Left cardiac atrium (tissue), 4 donors: ENCODE measurements around the gene SPTBN4. TPM values are rescaled to one million over a fixed set of nuclear protein-coding genes. Genes with fewer than 3 reads are reported as not detected.
"Not testable (repeated sequence)": the region's sequence is repeated elsewhere in the genome, so short reads cannot be mapped to it uniquely, and the experiment has no call there.

Experiments
- ATAC-seq, 2 donors: fragments of 200-7000 bp; cut with Tn5 transposase; one replicate each; pipeline ENCODE4 v1.9.1; 2020; ENCODE audit warnings: mild to moderate bottlenecking in 2 of 2, moderate library complexity in 2 of 2
- DNase-seq: peaks from one replicate; pipeline ENCODE4 v3.0.0-alpha.2; 2020
- intact Hi-C, 2 donors: fragments of 100-400 bp; cut with DNase I; formaldehyde crosslinking; loops; one replicate each; pipeline versions ENCODE4 v1.14.1 to v1.15.1; 2022 to 2023
- total RNA-seq, 2 donors: library from RNA; stranded (reverse); fragmentation: NEBNext Ultra II Directional; extraction: Animal tissue kit (Norgen Biotek cat#: 25700); gene quantifications; one replicate each; pipeline ENCODE4 v1.2.1, GENCODE V29; 2021
- donor health status: DM: no; HTN: yes; CAD: no.
- donor health status: DM: no; HTN: yes; CAD: no; lungs with severe emphysema.
- donor health status: DM: yes; HTN: yes; CAD: no.
- donor health status: Dilated cardiomyopathy.

The SPTBN4 gene
- total RNA-seq, 2 donors from 2014 or later: 3.4 to 4.8 TPM

- DNase-seq (peak; percentile 88), ATAC-seq (peak; percentile 67 to 71)
- intact Hi-C loops: no loop called here
Observed at GRCh38 chr19:40613690-40614621, 147.2 kb downstream of the SPTBN4 start.

GRCh38 chr19:40614622-40615411 lies 148.0 kb downstream of the SPTBN4 start:
- intact Hi-C loops: no loop called here
- peak; percentile 63 to 64 for ATAC-seq
- peak; percentile 92 for DNase-seq

DNA sequence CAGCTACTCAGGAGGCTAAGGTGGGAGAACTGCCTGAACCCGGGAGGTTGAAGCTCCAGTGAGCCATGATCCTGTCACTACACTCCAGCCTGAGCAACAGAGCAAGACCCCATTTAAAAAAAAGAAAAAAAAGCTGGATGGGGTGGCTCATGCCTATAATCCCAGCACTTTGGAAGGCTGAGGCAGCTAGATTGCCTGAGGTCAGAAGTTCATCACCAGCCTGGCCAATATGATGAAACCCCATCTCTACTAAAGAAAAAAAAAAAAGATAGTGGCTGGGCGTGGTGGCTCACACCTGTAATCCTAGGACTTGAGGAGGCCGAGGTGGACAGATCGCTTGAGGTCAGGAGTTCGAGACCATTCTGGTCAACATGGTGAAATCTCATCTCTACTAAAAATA lies 149.4 kb downstream of the SPTBN4 start:
- DNase-seq (no peak), ATAC-seq (no peak)
- intact Hi-C loops: no loop called here

DNA sequence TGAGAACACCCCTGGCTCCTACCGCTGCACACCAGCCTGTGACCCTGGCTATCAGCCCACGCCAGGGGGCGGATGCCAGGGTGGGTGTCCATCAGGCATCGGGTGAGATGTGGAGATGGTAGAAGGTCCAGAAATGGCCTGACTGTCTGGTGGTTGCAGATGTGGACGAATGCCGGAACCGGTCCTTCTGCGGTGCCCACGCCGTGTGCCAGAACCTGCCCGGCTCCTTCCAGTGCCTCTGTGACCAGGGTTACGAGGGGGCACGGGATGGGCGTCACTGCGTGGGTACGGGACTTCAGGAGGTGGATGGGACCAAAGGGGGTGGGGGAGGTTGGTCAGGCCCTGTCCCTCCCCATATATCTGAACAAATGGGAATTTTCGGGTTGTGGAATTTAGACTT lies 150.1 kb downstream of the SPTBN4 start:
- DNase-seq (no peak), ATAC-seq (no peak)
- intact Hi-C loops: no loop called here

- DNase-seq (no peak), ATAC-seq (no peak)
- intact Hi-C loops: no loop called here
Observed at GRCh38 chr19:40617961-40618360, 151.2 kb downstream of the SPTBN4 start.

- ATAC-seq (peak in 1 of 2 donors; percentile 63), DNase-seq (no peak)
- intact Hi-C loops: no loop called here
Observed at GRCh38 chr19:40619333-40620160, 152.7 kb downstream of the SPTBN4 start.

DNA sequence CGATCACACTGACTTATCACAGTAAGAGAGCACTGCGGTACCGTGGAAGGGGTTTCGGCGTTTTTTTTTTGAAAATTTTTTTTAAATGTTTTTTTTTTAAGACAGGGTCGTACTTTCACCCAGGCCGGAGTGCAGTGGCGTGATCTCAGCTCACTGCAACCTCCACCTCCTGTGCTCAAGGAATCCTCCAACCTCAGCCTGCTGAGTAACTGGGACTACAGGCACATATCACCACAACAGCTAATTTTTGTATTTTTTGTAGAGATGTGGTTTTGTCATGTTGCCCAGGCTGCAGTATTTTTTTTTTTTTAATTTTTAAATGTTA lies 153.3 kb downstream of the SPTBN4 start:
- DNase-seq (no peak), ATAC-seq (no peak)
- intact Hi-C loops: no loop called here

DNA sequence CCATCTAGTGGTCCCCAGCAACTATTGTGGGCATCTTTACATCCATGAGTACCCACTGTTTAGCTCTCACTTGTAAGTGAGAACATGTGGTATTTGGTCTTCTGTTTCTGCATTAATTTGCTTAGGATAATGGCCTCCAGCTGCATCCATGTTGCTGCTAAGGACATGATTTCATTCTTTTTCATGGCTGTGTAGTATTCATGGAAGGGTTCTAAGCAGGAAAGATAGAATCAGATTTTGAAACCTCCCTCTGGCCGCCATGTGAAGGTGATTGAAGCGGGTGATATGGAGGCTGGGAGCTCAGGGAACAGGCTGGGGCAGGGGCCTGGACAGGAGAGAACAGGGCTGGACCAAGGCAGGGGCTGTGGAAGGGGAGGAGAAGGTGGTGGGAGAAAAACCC lies 154.5 kb downstream of the SPTBN4 start:
- DNase-seq: no peak
- intact Hi-C loops: no loop called here
- ATAC-seq: no peak

GRCh38 chr19:40621966-40622772 lies 155.4 kb downstream of the SPTBN4 start:
- intact Hi-C loops: no loop called here
- no peak for ATAC-seq
- no peak for DNase-seq

- DNase-seq: no peak
- ATAC-seq: no peak
- intact Hi-C loops: no loop called here
Observed at GRCh38 chr19:40622773-40623075, 155.9 kb downstream of the SPTBN4 start.

DNA sequence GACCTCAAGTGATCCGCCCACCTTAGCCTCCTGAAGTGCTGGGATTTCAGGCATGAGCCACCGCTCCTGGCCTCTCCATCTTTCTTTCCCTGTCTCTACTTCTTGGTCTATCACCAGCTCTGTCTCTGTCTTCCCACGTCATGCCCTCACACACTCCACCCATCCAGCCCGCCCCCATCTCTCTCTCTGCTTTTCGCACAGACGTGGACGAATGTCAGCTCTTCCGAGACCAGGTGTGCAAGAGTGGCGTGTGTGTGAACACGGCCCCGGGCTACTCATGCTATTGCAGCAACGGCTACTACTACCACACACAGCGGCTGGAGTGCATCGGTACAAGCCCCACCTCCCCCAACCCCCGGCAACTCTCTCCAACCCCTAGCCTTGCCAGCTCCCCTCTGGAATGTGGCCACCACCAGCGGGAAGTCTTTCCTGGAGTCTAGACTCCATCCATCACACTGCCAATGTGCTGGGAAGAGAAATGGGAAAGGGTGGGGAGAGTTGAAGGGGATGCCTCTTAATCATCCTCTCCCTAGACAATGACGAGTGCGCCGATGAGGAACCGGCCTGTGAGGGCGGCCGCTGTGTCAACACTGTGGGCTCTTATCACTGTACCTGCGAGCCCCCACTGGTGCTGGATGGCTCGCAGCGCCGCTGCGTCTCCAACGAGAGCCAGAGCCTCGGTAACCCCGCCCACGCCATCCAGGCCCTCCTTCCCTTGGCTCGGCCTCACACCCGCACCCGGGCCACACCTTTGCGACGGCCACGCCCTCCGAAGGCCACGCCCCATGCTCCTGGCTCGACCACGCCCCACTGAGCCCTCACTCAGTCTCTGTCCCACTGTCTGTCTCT lies 156.8 kb downstream of the SPTBN4 start:
- ATAC-seq (peak; percentile 19 to 62), DNase-seq (peak; percentile 59)
- intact Hi-C loops: no loop called here

DNA sequence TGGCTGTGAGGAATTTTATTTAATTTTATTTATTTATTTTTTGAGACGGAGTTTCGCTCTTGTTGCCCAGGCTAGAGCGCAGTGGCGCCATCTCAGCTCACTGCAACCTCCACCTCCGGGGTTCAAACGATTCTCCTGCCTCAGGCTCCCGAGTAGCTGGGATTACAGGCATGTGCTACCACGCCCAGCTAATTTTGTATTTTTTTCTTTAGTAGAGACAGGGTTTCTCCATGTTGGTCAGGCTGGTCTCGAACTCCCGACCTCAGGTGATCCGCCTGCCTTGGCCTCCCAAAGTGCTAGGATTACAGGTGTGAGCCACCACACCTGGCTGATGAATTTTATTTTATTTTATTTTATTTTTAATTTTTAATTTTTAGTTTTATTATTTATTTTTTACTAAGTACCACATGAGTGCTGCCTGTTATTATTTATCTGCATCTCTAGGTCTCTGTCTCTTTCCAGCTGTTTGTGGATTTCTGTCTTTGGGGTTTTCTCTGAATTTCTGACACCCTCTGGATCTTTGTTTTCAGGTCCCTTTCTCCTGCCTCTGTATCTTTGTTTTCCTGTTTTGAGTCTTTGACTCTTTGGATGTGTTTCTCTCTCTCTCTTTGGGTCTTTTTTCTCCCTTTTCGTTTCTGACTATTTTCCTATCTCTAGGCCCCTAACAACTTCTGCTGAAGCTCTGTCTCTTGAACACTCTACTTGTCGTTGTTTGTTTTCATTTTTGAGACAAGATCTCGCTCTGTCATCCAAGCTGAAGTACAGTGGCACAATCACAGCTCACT lies 157.8 kb downstream of the SPTBN4 start:
- DNase-seq, ATAC-seq, intact Hi-C loops: not testable (repeated sequence)

- intact Hi-C loops: no loop called here
- ATAC-seq (no peak), DNase-seq (no peak)
Observed at GRCh38 chr19:40625406-40626120, 158.8 kb downstream of the SPTBN4 start.
